PFSK-1 (cell line): Measurements from ENCODE around the gene WDR91.

Source experiments
- FOXP2 ChIP-seq: optimal IDR thresholded peaks from 2 replicates; pipeline ENCODE3; 2011; ENCODE audit warnings: borderline replicate concordance, control low read depth, inconsistent platforms; ENCODE audit not compliant: insufficient read depth; ENCODE audit errors: extremely low read length, extremely low read depth
- POLR2AphosphoS5 ChIP-seq: IDR thresholded peaks from 2 replicates; pipeline ENCODE4 v1.6.1; 2012; ENCODE audit warnings: low read depth, mild to moderate bottlenecking, control low read depth, low read length, moderate library complexity
- SIN3A ChIP-seq: IDR thresholded peaks from 2 replicates; pipeline ENCODE4 v1.6.1; 2012; ENCODE audit warnings: mild to moderate bottlenecking, low read length, moderate library complexity, borderline replicate concordance; ENCODE audit not compliant: insufficient read depth
- TAF1 ChIP-seq: IDR thresholded peaks from 2 replicates; pipeline ENCODE4 v1.6.1; 2012; ENCODE audit warnings: low read length, control low read depth, borderline replicate concordance; ENCODE audit not compliant: insufficient read depth
- TF ChIP-seq, protein P1 (sequence below), 2 experiments: IDR thresholded peaks; 2 replicates each; pipeline versions ENCODE4 v1.6.1 to v1.8.0; 2011 to 2012; ENCODE audit warnings: low read depth in 2 of 2, low read length in 2 of 2, control low read depth in 1 of 2, inconsistent platforms in 1 of 2, mild to moderate bottlenecking in 1 of 2, moderate library complexity in 1 of 2; ENCODE audit not compliant: insufficient read depth in 1 of 2

Gene WDR91

DNA sequence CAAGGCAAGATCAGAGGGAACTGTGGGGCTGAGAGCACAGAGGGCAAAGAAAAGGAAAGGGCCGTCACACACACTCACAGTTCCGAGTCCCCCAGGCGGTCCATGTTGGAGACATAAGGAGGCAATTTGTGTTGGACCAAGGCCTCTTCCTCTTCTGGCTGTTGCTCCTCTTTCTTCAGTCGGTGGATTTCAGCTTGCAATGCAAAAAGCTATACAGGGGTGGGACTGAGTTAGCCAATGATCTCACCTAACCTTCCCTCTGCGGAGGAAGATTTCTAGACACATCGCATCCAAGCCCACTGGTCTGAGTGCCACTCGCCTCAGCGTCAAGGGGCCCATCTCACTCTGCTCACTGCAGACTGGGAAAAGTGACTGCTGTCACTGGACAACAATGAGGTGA, 5.5 kb downstream of the WDR91 start:
- TF ChIP-seq TAF1 (no peak), SIN3A (no peak), FOXP2 (no peak), POLR2AphosphoS5 (no peak)
- TF ChIP-seq, protein P1, sequence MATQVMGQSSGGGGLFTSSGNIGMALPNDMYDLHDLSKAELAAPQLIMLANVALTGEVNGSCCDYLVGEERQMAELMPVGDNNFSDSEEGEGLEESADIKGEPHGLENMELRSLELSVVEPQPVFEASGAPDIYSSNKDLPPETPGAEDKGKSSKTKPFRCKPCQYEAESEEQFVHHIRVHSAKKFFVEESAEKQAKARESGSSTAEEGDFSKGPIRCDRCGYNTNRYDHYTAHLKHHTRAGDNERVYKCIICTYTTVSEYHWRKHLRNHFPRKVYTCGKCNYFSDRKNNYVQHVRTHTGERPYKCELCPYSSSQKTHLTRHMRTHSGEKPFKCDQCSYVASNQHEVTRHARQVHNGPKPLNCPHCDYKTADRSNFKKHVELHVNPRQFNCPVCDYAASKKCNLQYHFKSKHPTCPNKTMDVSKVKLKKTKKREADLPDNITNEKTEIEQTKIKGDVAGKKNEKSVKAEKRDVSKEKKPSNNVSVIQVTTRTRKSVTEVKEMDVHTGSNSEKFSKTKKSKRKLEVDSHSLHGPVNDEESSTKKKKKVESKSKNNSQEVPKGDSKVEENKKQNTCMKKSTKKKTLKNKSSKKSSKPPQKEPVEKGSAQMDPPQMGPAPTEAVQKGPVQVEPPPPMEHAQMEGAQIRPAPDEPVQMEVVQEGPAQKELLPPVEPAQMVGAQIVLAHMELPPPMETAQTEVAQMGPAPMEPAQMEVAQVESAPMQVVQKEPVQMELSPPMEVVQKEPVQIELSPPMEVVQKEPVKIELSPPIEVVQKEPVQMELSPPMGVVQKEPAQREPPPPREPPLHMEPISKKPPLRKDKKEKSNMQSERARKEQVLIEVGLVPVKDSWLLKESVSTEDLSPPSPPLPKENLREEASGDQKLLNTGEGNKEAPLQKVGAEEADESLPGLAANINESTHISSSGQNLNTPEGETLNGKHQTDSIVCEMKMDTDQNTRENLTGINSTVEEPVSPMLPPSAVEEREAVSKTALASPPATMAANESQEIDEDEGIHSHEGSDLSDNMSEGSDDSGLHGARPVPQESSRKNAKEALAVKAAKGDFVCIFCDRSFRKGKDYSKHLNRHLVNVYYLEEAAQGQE (IDR thresholded peaks at IDR 0.05; ENCODE audit: insufficient read depth in 1 of 2, low read depth in 2 of 2, low read length in 2 of 2) = no peak

DNA sequence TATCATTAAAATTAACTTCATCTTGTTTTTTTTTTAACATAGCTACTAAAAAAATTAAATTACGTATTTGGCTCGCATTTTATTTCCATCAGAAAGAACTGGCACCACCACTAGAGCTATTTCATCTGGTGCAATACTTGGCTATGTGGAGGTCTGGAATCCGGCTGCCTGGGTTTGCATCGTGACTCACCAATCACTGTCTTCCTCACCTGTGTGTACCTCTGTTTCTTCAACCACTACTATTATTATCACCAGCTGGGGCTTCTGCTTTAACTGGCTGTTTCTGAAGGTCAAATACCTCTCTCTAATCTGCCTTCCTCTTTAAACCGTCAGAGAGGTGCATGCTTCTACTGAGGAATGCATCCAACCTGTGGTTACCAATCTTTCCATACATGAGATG, 6.5 kb downstream of the WDR91 start:
- TF ChIP-seq POLR2AphosphoS5 (no peak), SIN3A (no peak), TAF1 (no peak), FOXP2 (no peak)
- TF ChIP-seq, protein P1 (IDR thresholded peaks at IDR 0.05; ENCODE audit: insufficient read depth in 1 of 2, low read depth in 2 of 2, low read length in 2 of 2) = no peak

DNA sequence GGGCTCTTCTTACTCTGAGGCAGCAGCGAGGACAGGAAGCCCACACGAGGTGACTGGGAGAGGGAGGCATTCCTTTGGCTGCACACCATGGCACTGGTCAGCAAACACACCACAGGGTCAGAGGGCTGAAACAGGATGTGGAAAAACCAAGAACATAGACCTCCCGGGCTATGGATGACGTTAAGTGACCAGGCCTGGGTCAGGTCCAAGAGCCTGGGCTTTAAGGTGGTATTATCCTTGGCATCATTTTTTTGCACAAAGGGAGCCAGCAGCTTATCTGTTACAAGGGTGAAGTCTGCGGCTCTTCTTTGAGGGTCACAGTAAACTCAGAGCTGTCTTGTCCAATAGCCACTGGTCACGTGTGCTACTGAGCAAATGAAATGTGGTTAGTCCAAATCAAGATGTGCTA, 7.0 kb downstream of the WDR91 start:
- no peak for TF ChIP-seq TAF1
- no peak for TF ChIP-seq POLR2AphosphoS5
- TF ChIP-seq FOXP2 = no peak
- no peak for TF ChIP-seq SIN3A
- TF ChIP-seq, protein P1 (IDR thresholded peaks at IDR 0.05; ENCODE audit: insufficient read depth in 1 of 2, low read depth in 2 of 2, low read length in 2 of 2) = no peak

DNA sequence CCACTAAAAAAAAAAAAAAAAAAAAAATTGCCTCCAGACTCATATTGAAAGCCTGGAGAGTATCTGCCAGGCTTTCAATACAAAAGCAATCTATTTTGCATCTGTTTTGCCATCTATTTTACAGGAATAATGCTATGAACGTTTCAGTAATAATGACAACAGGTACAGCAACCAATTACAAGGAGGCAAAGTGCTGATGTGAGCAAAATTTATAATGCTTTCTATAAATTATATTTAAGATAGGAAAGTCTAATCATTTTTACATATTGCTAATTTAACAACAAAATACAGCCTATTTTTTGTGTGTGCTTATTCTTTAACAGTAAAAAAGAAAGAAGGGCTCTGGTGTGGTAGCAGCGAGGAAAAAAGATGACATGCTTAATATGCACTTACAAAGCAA, 10.0 kb downstream of the WDR91 start:
- TF ChIP-seq TAF1 (no peak), POLR2AphosphoS5 (no peak), SIN3A (no peak)

DNA sequence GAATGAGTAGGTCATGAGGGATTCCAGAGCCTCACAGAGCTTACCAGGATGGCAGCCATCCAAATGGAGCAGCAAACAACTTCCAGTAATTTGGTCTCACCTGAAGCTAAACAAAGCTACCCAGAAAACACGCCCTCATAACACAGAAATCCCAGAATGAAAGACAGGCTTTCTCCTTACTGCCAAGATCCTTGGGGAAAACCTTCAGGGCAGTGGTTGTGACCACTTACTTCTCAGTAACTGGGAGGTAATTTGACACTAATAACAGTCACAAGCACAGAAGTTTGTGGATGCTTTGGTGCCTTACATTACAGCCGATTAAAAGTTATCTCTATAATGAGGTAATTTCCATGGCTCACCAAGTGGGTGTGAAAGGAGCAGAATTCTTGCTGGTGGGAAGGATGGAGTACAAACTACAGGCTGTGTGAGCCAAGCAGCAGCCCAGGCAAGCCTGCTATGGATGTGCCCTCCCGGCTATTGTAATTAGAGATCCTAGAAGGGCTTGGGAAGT, 10.4 kb downstream of the WDR91 start:
- TF ChIP-seq, protein P1 (IDR thresholded peaks at IDR 0.05; ENCODE audit: insufficient read depth in 1 of 2, low read depth in 2 of 2, low read length in 2 of 2) = no peak
- no peak for TF ChIP-seq SIN3A
- TF ChIP-seq POLR2AphosphoS5 = no peak
- TF ChIP-seq FOXP2 = no peak
- TF ChIP-seq TAF1 = no peak
